Cardiac septum (tissue), 1 donor: ENCODE data around the gene APLP1. TPM values are rescaled to one million over a fixed set of nuclear protein-coding genes. Genes with fewer than 3 reads are reported as not detected.
"Not testable (repeated sequence)": the region's sequence is repeated elsewhere in the genome, so short reads cannot be mapped to it uniquely, and the experiment has no call there.

Source experiments
- DNase-seq: peaks from one replicate; pipeline ENCODE4 v3.0.0-alpha.2; 2020; ENCODE audit warnings: low spot score
- intact Hi-C: fragments of 100-400 bp; cut with DNase I; formaldehyde crosslinking; loops from one replicate; pipeline ENCODE4 v1.14.0; 2022
- total RNA-seq: library from RNA; stranded (reverse); fragmentation: NEBNext Ultra II Directional; extraction: Animal tissue kit (Norgen Biotek cat#: 25700); gene quantifications from one replicate; pipeline ENCODE4 v1.2.1, GENCODE V29; 2021
- donor health status: DM: no; HTN: no; CAD: no.

APLP1 gene
- total RNA-seq, 1 donor from 2014 or later: 39.9 TPM

GRCh38 chr19:35872180-35872579, 3.8 kb downstream of the APLP1 start:
- DNase-seq: no peak
- intact Hi-C loops: no loop called here

DNA sequence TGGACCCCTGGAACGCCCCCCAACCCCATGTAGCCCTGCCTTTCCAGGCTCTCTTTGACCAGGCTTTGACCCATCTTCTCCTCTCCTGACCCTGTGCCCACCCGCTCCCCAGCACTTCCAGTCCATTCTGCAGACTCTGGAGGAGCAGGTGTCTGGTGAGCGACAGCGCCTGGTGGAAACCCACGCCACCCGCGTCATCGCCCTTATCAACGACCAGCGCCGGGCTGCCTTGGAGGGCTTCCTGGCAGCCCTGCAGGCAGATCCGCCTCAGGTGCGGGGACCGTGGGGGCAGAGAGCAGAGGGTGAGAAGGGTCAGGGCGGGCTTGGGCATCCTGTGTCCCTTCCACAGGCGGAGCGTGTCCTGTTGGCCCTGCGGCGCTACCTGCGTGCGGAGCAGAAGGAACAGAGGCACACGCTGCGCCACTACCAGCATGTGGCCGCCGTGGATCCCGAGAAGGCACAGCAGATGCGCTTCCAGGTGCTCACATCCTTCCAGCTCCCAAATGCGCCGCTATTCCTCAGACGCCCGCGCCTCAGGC, 6.1 kb downstream of the APLP1 start:
- intact Hi-C loops: no loop called here
- no peak for DNase-seq

DNA sequence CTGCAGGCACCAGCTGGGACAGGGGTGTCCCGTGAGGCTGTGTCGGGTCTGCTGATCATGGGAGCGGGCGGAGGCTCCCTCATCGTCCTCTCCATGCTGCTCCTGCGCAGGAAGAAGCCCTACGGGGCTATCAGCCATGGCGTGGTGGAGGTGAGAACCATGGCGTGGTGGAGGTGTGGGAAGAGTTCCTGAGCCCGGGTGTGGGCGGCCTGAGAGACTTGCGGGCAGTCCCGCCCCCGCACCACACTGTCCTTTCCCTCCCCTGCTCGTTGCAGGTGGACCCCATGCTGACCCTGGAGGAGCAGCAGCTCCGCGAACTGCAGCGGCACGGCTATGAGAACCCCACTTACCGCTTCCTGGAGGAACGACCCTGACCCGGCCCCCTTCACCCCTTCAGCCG, 10.7 kb downstream of the APLP1 start:
- intact Hi-C loops: loop anchor here (1.0 kb wide), 1 partner anchor 52 kb away; no protein-coding TSS in a partner anchor
- DNase-seq: no peak

- DNase-seq: peak; percentile 94
- intact Hi-C loops: loop anchor here (1.0 kb wide), 1 partner anchor 51 kb away; no protein-coding TSS in a partner anchor
Observed at GRCh38 chr19:35879770-35880317, 11.5 kb downstream of the APLP1 start.

DNA sequence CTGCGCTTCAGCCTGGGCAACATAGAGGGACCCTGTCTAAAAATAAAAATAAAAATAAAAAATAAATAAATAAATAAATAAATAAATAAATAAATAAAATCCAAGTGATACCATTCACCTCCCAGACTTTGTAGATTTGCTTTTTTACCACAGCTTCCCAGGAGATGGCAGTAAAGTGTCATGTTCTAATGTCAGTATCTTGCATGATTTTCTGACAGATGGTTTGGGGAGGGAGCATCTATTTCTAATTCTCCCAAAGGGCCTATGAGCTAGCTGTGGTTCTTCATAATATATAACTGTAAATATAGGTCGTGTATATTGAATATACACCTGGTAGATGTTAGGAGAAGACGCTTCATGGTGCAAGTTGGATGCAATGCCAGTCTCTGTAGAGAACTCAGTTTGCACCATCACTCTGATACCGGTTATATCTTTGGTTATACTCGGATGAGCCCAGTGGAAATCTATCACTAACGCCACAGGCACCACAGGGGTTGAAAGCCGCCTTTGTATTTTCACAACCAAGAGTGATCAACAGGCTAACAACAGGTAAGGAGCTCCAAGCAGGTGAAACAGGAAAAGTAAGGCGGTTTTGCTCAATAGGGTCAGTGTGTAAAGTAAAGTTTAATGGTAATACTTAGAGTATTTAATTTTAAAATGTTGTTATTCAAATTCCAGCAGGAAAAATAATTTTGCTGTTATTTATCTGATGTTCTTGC, 13.9 kb downstream of the APLP1 start:
- DNase-seq: no peak
- intact Hi-C loops: no loop called here

- intact Hi-C loops: no loop called here
- no peak for DNase-seq
Observed at GRCh38 chr19:35883882-35884281, 15.5 kb downstream of the APLP1 start.

- intact Hi-C loops: no loop called here
- no peak for DNase-seq
Observed at GRCh38 chr19:35885225-35885738, 16.9 kb downstream of the APLP1 start.

DNA sequence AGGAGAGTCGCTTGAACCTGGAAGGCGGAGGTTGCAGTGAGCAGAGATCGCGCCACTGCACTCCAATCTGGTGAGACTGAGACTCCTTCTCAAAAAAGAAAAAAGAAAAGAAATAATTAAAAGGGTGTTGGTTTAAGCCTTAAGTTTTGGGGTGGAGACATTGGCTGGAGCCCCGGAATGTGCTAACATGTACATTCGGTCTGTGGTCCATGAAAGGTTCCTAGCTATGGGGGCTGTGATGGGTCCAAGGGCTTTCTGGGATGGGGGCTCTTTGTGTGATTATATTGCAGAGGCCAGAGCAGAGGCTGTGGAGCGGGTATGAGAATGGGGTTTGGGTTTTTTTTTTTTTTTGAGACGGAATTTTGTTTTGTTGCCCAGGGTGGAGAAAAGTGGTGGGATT, 17.5 kb downstream of the APLP1 start:
- intact Hi-C loops: no loop called here

DNA sequence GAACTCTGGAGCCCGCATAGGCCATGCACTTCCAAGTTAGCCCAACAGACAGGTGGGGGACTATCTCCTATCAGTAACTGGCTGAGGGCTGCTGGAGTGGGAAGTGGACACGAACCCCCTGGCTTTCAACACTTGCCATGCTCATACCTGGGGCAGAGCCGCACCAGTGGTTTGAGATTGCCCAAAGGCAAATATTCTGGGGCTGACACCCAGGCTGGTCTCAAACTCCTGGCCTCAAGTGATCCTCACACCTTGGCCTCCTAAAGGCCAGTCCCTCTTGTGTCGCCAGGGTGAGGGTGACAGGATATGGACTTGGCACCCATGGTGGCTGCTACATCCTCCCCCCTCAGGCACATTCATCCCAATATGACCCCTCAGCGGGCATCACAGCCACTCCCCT, 18.8 kb downstream of the APLP1 start:
- DNase-seq: no peak
- intact Hi-C loops: no loop called here

More for the DNA sequence above, 17.5 kb downstream of the APLP1 start:
- no peak for DNase-seq

DNA sequence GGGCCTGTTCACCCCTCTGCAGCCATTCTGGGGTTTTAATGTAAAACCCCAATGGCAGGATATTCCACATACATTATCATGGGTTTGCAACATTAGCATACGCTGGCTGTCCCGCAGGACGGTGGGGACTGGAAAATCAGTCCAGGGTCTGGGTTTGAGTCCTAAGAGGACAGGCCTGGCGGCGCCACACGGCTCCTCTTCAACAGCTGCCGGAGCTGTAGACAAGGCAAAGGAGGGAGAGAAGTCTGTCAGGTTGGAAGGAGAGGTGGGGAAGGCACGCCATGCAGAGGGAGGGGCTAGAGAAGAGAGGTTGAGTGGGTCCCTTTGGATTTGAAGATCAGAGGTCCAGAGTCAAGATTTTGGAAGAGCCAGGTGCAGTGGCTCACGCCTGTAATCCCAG, 20.0 kb downstream of the APLP1 start:
- intact Hi-C loops: no loop called here
- no peak for DNase-seq

- DNase-seq: no peak
- intact Hi-C loops: no loop called here
Observed at GRCh38 chr19:35889370-35890112, 21.2 kb downstream of the APLP1 start.

DNA sequence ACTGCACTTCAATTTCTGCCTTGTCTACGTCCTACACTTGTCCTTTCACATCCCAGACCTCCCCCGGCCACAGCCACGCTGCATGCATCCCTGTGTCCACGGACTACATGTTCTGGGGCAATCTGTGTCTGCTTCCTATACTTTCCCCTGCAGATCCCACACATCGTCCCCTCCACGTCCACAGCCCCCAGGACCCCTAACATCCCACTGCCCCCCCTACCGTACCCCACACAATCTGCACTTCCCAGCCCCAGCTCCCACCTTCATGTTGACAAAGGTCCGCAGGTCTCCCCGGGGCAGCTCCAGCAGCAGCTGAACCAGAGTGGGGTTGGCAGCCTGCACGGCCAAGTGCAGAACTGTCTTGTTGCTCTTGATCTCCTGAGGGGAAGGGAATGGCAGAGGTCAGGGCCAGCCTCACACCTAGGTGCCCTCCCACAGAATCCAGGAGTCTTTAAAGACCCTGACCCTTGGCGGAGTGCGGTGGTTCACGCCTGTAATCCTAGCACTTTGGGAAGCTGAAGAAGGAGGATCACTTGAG, 21.8 kb downstream of the APLP1 start:
- intact Hi-C loops: no loop called here

GRCh38 chr19:35891819-35892218, 23.4 kb downstream of the APLP1 start:
- DNase-seq: not testable (repeated sequence)

More for the DNA sequence above, 21.8 kb downstream of the APLP1 start:
- no peak for DNase-seq

DNA sequence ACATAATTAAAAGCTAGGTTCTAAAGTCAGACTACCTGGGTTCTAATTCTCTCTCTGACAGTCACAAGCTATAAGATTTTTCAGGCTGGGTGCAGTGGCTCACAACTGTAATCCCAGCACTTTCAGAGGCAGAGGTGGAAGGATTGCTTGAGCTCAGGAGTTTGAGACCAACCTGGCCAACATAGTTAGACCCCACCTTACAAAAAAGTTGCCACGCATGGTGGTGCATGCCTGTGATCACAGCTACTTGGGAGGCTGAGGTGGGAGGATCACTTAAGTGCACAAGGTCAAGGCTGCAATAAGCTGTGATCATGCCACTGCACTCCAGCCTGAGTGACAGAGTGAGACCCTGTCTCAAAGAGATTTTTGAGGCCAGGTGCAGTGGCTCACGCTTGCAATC, 26.0 kb downstream of the APLP1 start:
- intact Hi-C loops: no loop called here
- DNase-seq: no peak

More at GRCh38 chr19:35891819-35892218, 23.4 kb downstream of the APLP1 start:
- intact Hi-C loops: not testable (repeated sequence)

- no peak for DNase-seq
- intact Hi-C loops: no loop called here
Observed at GRCh38 chr19:35895911-35896642, 27.7 kb downstream of the APLP1 start.

- no peak for DNase-seq
- intact Hi-C loops: no loop called here
Observed at GRCh38 chr19:35896643-35897040, 28.3 kb downstream of the APLP1 start.

GRCh38 chr19:35897706-35898451, 29.5 kb downstream of the APLP1 start:
- intact Hi-C loops: loop anchor here (2.0 kb wide), 1 partner anchor 33 kb away; no protein-coding TSS in a partner anchor
- DNase-seq: no peak

GRCh38 chr19:35898499-35898809, 30.1 kb downstream of the APLP1 start:
- DNase-seq: no peak
- intact Hi-C loops: loop anchor here (2.0 kb wide), 1 partner anchor 32 kb away; no protein-coding TSS in a partner anchor
